Fibroblast of mammary gland (primary cell): Measurements from ENCODE around the gene LRRC41.
"Not testable (repeated sequence)": the region's sequence is repeated elsewhere in the genome, so short reads cannot be mapped to it uniquely, and the experiment has no call there.

Experiments
- DNase-seq: peaks from one replicate; pipeline ENCODE4 v3.0.0-alpha.2; 2010; ENCODE audit warnings: low read depth
- H3K4me3 ChIP-seq: 2 replicates; pipeline ENCODE4 v1.5.1; 2011; ENCODE audit warnings: low read depth, mild to moderate bottlenecking, low read length, moderate library complexity; ENCODE audit not compliant: control insufficient read depth
- CTCF ChIP-seq: conservative IDR thresholded peaks from 2 replicates; pipeline ENCODE4 v1.5.1; 2011; ENCODE audit warnings: low read depth, low read length, inconsistent platforms; ENCODE audit not compliant: control insufficient read depth, insufficient read depth

Gene LRRC41

GRCh38 chr1:46236882-46237281, 66.5 kb downstream of the LRRC41 start:
- no peak for TF ChIP-seq CTCF
- H3K4me3 ChIP-seq, result no peak overlapping the region
- no peak for DNase-seq

- DNase-seq, H3K4me3 ChIP-seq: not testable (repeated sequence)
These were observed 72.2 kb downstream of the LRRC41 start for GRCh38 chr1:46231231-46231630.
